GM18951 (cell line): ENCODE data around the gene KLK1.

ENCODE experiments used
- POLR2A ChIP-seq: IDR thresholded peaks from 4 replicates; pipeline ENCODE4 v1.6.1; 2011; ENCODE audit warnings: mild to moderate bottlenecking; ENCODE audit not compliant: insufficient read length, insufficient read depth; ENCODE audit errors: extremely low read depth
- in situ Hi-C: fragments of 300-500 bp; cut with MboI; formaldehyde crosslinking; loops from one replicate; pipeline ENCODE4 v1.12.0; 2022; ENCODE audit warnings: low sequenced_read_pairs, mixed read lengths, inconsistent platforms; ENCODE audit not compliant: unreplicated experiment

The KLK1 gene

DNA sequence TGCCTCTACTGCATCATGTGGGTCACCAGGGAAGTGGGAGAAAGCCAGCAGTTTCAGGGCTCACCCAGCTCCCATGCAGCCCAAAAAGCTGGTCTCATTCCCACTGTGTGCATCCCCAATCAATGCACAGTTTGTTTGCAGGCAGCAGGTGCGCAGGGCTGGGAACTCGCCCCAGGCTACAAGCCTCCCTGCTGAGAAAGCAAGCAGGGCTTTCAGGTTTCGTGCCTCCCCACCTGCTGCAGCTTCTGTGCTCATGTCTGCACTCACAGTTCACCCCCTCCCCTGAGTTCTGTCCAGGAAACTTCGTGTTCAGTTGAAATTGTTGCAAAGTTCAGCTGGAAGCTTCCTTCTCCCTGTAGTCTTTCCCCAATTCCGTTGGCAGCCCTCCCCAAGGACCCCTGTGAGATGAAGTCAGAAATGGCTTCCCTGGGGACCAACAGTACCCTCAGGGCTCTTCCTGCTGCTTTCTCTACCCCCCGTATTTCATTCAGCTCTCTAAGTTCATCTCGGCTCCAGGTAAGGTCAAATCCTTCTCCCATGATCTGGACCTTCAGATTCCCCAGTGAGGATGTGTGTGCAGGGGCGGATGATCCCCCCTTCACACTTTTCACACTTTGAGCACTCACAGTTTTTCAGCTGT, 20.8 kb upstream of the KLK1 start:
- in situ Hi-C loops = no loop called here
- TF ChIP-seq POLR2A = no peak

DNA sequence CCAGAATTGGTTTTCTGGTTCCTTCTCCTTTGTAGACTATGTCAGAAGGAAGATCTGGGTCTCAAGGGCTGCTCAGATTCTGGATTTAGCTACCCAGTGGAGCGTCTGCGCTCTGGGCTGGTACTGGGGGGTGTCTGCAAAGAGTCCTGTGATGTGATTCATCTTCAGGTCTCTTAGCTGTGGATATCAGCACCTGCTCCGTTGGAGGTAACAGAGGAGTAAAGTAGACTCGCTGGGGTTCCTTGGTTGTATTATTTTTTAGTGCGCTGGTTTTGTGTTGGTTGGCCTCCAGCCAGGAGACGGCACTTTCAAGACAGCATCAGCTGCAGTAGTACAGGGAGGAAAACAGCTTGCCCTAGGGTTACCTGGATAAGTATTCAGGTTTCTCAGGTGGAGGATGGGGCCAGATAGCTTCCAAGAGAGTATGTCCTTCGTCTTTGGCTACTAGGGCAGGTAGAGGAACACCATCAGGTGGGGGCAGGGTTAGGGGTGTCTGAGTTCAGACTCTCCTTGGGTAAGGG, 20.2 kb upstream of the KLK1 start:
- no peak for TF ChIP-seq POLR2A

DNA sequence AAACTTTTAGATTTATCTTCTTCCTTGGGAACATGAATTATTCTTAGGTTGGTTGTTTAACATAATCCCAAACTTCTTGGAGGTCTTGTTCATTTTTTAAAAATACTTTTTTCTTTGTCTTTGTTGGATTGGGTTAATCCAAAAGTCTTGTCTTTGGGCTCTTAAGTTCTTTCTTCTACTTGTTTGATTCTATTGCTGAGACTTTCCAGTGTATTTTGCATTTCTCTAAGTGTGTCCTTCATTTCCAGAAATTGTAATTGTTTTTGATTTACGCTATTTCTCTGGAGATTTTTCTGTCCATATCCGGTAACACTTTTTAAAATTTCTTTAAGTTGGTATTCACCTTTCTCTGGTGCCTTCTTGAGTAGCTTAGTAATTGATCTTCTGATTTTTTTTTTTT, 19.6 kb upstream of the KLK1 start:
- in situ Hi-C loops = no loop called here
- no peak for TF ChIP-seq POLR2A

More for the DNA sequence above, 20.2 kb upstream of the KLK1 start:
- in situ Hi-C loops = no loop called here

GRCh38 chr19:50842130-50842529, 18.5 kb upstream of the KLK1 start:
- in situ Hi-C loops = no loop called here

GRCh38 chr19:50839712-50840655, 16.4 kb upstream of the KLK1 start:
- in situ Hi-C loops = no loop called here

More at GRCh38 chr19:50842130-50842529, 18.5 kb upstream of the KLK1 start:
- no peak for TF ChIP-seq POLR2A

GRCh38 chr19:50838239-50838638, 14.7 kb upstream of the KLK1 start:
- in situ Hi-C loops = no loop called here
- no peak for TF ChIP-seq POLR2A

More at GRCh38 chr19:50839712-50840655, 16.4 kb upstream of the KLK1 start:
- no peak for TF ChIP-seq POLR2A

- in situ Hi-C loops = no loop called here
These were observed 13.7 kb upstream of the KLK1 start for GRCh38 chr19:50837300-50837699.

DNA sequence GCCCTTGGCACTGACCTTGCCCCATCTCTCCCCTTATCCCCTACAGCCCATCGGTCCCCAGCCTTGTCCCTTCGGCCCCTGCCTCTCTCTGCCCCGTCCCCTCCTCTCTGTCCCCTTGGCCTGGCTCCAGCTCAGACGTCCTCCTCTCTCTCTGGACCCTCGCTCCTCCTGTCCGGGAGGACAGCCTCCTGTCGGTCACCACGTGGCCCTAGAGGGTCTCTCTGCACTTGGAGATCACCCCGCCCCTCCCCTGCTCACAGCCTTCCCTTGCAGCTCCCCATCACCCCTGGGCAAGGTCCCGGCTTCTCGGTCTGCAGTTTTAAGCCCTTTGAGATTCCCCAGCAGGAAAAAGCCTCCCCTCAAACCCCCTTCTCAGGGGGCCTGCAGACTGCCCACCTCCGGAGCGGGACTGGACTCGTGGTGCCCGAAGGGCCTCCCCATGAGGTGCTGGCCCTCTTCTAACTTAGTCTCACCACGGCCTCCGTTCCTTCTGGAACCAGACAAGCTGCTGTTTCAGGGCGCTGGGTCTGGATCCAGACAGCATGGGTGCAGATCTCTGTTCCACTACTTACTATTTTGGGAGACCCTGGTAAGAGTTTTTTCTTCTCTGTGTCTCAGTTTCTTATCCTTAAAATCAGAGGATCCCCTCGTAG, 13.1 kb upstream of the KLK1 start:
- TF ChIP-seq POLR2A = no peak
- in situ Hi-C loops = no loop called here

More at GRCh38 chr19:50837300-50837699, 13.7 kb upstream of the KLK1 start:
- TF ChIP-seq POLR2A = no peak

DNA sequence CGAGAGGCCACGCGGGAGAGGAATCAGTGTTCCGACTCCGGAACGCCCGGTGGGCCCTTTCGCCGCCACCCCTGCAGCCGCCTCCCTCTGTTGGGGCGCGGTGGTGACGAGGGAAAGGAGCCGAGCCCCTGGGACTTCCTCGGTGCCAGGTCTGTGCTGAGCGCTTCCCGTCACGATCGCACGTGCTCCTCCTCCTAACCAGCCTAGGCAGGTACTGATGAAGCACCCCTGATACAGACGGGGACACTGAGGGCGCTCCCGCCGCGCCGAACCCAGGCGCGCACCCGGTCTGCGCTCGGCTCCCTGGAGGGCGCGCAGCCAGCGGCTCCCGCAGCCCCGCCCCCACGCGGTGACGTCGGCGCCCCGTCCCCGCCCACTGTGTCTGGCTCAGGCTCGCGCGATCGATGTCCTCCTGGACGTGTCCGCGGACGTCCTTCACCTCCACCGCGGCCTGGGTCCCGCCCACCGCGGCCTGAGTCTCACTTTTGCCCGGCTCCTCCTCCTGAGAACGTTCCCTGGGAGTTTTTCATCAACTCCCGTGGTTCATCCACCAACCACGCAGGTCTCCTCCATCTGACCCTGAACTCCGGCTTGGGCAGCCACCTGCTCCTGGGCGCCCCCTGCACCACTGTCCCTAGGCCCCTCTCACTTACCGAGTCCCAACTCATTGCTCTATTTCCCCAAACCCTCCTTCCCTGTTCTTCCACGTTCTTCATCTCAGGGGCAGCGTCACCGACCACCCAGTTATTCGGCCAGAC, 12.4 kb upstream of the KLK1 start:
- in situ Hi-C loops = no loop called here
- TF ChIP-seq POLR2A = peak; percentile 88

DNA sequence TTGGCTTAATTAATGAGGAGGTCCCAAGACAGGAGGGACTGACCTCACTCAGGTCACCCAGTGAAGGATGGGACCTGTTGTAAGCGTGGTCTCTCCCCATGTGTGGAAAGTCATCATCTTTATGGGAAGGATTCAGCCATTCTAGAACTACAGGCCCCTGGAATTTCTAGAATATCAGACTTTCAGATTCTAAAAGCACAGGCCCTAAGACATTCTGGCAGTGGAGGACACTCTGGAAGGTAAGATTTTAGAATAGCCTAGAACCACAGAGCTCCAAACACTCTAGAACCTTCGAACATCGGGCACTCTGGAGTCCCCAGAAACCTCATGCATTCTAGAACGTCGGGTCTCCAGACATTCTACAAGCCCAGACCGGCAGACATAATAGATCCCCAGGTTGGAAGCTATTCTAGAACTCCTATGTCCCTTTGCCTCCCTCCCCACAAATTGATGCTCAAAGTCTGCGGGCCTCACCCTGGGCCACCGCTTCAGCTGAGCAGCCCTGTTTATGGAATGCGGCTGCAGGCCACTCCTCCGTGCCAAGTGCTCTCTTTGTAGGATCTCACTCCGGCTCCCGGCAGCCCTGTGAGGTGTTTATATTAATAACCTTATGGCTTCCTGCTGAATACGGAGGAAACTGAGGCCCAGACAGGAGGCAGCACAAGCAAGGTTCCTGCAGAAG, 11.7 kb upstream of the KLK1 start:
- in situ Hi-C loops = no loop called here
- TF ChIP-seq POLR2A = no peak

DNA sequence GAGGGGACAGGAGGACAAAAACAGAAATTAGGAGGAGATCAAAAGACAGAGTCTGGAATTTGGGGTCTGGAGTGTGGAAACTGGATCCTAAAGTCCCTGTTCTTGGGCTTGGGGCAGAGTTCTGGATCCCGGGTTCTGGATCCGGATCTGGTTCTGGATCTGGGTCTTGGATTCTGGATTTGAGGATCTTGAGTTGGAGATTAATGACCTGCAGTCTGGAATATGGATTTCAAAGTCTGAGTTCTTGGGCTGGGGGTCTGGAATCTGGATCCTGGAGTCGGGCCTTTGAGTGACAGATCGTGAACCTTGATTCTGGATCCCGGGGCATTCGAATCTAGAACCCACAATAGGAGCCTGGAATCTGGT, 10.2 kb upstream of the KLK1 start:
- in situ Hi-C loops = no loop called here
- TF ChIP-seq POLR2A = no peak
